MM.1S (cell line): ENCODE results near the gene PINK1.

Source experiments
- CTCF ChIP-seq: fragments of 300-600 bp; sonication (generic); IDR thresholded peaks from 2 replicates; pipeline ENCODE4 v1.5.1; 2016; ENCODE audit warnings: antibody characterized with exemption, low read length, mixed read lengths
- EZH2 ChIP-seq: fragments of 300-600 bp; sonication (generic); optimal IDR thresholded peaks from 2 replicates; pipeline ENCODE3; 2017; ENCODE audit warnings: low read depth, mild to moderate bottlenecking, antibody characterized with exemption, low read length, mixed read lengths

- no peak for TF ChIP-seq EZH2
- no peak for TF ChIP-seq CTCF
Observed at GRCh38 chr1:20681999-20682398, 48.7 kb downstream of the PINK1 start.
